Nucleus accumbens (tissue), 56 donors: ENCODE results near the gene GFOD1.

Experiments used
- DNase-seq, 56 donors: peaks; one replicate each; lab custom pipeline; 2025; lab: John Stamatoyannopoulos, UW

The GFOD1 gene

DNA sequence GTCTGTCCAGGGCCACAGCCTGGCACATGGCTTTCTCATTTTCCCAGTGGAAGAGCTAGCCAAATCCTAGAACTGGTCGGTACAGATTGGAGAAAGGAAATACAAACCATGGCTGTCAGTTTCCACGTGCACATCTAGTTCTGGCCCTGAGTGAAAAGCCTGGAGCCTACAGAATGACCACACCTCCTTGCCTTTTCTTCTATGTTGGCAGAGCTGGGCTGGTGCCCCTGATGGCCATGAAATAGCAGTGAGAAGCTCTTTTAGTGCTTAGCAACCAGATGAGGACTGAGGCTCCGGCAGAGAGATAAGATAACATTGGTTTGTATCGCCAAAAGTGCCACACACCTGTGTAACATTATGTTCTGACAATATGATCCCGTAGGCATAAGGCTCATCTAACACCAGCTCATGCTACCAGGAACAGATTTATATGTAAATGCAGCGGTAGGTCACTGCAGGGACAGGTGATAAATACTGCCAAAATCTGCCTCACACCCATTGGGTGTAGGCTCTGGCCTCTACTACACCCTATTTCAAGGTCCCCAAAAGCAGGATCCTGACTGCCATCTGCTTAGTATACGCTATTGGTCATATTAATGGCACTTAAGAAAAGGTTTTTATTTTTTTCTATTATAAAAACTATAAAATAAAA, 119.2 kb downstream of the GFOD1 start:
- no peak for DNase-seq

DNA sequence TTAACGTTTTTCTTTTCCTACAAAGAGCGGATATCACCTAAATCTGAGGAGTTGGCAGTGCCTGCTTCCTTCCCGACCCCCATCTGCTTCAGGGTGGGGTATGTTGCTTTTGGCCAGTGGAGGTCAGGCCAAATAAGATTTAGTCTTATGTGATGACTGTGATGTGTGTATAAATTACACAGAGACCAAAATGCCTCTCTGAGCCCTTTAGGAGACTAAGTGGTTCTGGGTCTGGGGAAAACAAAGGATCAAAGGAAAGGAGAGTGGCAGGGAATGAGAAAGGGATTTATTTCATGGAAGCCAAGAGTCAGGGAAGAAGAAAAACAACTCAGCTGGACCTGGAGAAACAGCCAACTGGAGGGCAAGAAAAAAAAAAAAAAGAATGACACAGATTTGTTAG, 120.0 kb downstream of the GFOD1 start:
- DNase-seq: no peak

DNA sequence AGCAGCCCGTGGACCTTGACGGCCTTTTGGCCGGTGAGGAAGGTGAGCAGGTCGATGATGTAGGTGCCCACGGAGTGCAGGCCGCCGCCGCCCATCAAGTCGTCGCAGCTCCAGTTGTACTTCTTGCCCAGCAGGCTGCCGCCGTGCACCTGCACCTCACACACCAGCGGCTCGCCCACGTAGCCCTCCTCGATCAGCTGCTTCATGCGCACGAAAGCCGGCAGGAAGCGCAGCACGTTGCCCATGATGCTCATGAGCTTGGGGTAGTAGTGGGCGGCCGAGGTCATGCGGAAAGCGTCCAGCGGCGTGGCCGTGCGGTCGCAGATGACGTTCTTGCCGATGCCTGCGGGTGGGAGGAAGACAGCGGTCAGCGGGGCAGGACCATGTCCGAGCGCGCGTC, 122.1 kb downstream of the GFOD1 start:
- no peak for DNase-seq

DNA sequence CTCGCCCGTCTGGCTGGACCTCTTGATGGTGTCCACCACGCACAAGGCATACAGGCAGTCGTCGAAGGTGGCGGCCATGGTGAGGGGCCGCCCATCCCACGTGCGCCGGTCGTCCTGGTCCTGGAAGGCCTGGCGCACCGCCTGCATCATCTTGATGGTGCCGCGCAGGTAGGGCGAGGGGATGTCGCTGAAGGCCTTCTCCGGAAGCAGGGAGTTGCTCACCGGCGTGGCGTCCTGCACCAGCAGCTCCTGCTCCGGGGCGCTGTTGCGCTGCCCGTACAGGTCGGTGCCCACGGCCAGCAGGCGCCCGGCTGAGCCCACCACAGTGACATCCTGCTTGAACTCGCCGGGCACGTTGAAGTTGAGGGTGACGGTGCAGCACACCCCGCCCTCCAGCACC, 122.6 kb downstream of the GFOD1 start:
- DNase-seq: no peak

DNA sequence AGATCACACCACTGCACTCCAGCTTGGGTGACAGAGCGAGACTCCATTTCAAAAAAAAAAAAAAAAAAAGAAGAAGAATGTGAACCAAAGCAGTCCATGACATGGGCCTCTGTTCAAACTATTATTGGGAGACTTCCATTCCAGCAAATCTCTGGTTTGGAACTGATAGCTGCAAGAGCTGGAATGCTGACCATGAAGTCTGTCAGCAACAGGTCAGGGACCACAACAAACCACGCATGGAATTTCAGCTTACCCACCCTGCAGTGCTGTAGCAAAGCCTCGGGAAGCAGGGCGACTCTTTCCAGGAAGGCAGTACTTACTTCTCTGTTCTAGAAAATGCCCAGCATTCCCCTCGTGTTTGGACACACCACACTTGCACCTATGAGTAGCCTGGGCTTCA, 125.0 kb downstream of the GFOD1 start:
- no peak for DNase-seq

DNA sequence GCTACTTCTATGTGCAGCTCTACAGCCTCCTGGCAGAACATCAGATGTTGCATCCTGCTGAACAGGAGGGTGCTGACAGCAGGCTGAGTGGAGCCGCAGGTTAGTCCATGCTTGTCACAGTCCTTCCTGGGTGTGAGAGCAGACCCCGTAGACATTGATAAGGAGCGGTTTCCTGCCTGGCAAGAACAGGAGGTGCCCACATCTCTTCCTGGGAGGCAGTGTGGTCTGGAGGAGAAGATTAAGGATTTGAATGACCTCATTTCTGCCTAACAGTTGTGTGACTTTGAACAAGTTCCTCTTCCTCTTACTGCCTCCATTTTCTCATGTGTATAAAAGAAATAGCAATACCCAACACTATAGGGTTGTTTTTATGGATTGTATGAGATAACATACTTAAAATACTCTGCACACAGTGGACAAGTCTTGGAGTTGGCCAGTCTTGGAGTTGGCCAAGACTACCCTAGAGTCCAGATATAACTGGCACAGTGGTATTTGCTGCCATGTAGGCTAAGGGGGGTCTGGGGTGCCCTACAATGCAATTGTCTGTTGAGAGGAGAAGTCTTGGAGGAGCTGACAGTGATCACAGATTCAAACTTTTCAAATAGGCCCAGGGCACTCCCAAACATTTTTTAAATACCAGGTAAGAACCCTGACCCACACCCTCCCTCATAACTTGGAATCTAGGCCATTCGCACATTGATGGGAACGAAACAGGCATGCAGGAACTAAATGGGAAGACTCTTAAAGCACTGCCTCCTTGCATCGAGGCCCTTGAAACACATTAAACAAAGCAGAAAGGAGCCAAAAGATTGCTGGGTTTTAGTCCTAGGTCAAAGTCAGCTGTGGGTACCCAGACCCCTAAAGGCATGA, 126.5 kb downstream of the GFOD1 start:
- no peak for DNase-seq

DNA sequence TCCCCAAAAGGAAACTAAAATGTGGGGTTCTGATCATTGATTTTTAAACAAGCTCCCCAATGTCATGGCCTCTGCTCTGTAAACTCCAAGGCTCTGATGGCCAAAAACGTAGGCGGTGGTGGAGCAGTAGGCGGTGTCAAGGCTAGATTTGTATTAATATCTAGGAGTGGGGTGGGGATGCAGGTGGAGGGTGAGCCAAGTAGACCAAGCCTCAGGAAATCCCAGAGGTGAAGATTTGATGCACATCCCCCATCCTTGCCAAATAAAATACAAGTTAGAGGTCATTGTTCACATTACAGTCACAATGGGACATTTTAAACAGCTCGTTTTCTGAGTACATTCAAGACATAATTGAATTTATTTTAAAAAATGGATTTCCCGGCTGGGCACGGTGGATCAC, 128.1 kb downstream of the GFOD1 start:
- no peak for DNase-seq

DNA sequence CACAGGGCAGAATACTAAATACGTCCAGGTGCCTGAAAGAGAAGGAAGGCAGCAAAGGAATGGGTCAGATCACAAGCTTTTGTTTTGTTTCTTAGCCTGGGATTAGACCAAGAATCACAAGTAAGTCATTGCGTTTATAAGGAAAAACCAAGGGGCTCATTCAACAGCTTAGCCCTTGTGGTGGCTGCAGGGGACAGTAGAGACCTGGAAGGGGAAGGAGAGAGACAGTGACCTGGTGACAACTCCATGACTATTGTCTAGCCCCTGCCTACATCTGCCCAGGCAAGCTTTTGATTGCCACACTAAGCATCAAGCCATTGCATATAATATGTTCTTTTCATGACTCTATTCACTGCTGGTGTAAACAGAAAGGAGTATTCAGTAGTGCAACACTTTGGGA, 128.9 kb downstream of the GFOD1 start:
- DNase-seq: no peak

DNA sequence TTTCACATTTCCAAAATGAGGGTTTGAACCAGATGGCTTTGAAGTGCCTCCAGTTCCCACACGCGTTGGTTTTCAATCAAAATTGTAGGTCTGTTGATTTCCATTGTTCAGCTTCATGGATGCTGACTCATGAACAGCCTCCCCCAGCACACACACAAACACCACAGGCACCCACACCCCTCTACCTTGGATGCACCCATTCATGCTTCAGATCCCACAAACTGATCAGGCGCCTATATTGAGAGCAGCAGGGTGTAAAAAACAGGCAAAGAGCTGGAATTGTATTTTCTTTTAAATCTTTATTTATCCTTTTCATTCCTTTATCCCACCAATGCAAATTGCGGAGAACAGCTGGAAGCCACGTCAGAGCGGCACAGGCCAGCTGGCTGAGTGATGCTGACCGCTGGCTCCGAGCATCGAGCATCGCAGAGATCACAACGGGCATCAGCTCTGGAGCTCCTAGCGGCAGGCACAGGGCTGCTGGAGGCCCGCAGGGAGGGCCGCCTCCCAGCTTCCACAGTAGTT, 129.8 kb downstream of the GFOD1 start:
- DNase-seq: peak in 48 of 56 donors; percentile 7 to 85 (median 54)

DNA sequence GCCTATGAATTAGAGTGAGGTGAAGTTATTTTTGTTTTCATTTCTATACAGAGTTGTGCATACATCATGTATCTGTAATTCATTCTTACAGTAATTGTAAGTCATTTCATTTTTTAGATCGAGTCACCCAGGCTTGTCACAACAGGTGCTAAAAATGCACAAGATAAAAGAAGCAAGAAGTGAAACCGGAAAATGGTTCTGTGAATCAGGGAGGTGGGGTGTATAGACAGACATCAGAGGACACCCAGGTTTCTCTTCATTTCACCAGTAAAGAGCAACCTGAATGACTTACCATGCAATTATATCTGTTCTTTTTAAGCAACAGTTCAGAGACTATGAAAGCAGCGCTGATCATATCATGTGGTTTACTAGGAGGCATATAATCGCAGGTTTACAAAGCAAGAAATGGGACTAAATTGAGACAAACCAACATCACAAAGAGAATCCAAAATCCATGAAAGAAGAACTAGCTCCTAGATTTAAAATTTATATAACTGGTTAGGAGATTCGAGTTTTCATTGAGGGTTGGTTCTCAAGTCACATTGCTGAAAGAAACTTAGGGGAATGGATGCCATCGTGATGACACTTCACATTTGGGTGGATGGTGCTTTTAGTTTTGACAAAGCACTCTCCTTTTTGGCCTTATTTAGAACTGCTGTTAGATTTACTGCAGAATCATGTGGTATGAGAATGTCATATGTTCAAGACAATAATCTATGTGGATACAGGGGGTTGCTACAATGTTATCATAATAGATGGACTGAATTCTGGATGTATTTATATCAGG, 131.2 kb downstream of the GFOD1 start:
- no peak for DNase-seq

DNA sequence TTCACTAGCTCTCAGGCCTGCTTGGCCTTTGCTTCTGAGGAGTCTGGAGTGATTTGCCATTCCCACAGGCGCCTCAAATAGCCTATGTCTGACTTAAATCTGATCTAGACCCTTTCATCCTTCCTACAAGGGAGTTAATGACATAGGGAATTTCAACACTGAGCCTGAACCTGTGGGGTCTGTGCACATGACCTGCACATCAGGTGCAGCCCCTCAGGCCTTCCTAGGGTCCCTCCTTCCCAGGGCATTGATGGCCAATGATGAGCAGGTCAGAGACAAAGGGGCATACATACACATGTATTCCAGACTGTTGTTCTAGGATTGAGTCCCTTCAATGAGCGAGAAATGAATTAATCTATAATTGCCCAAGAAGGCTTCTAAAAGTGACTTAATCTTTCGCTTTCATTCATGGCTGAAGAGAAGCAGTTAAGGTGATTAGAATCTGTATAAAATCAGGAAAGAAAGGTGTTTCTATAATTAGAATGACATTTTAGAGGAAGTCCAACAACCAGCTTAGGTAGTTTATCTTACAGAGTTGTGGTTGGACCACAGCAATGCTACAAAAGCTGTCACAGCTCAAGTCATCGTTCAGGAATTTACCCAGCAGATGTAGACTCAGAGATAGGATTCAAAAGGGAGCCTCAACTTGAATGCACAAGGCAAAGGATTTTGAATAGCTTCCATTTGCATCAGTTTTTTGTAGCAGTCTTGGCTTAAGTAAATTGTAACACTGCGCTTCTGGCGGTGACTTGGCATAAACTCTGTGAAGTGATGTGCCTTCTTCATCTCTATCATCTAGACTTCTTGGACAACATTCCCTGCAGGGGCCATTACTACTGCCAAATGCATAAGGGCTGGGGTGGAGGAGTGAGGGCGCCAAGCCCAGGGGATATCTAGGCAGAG, 132.1 kb downstream of the GFOD1 start:
- DNase-seq: no peak

DNA sequence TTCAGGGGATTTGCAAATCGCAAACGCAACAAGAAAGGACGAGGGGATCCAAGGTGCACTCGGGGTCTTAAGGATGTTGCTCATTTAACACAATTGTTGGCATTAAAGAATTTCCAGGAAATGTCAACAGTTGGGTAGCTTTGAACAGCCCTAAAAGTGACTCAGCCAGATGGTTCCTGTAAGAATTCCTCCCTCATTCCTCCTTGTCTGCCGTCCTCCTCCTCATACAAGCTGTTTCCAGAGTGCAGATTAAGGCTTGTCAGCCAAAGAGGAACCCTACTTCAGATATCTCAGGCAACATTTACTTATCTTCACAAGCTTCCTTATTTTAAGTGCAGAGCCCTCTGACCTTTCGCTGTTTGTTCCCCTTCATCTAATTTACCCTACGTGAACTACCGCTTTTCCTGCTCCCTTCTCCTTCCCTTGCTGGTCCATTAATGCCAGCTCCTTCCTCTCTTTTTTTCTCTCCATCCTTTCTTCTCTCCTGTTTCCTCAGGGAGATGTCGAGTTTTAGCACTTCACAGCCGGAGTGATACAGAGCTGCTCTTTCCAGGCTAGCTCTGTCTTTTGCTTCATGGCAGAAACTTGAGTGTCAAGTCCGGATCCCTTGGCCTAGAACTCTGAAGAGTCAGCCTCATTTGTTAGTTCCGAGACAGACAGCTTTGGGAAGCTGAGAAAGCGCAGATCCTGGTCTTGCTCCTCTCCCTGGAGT, 132.9 kb downstream of the GFOD1 start:
- DNase-seq: peak in 3 of 56 donors; percentile 12 to 14 (median 12)

DNA sequence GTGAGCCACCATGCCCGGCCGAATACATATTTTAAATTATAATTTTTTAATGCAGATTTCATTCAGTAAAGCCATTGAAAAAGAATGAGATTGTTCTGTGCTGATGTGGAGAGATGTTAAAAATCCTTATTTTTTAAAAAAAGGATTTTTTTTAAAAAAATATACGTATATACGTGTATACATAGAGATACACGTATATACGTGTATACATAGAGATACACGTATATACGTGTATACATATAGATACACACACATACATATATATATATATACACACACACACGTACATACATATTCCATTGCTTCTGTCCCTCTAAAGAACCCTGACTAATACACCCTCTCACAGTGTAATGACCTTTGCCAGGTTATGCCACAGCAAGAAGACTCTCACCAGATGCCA, 135.2 kb downstream of the GFOD1 start:
- DNase-seq: no peak

DNA sequence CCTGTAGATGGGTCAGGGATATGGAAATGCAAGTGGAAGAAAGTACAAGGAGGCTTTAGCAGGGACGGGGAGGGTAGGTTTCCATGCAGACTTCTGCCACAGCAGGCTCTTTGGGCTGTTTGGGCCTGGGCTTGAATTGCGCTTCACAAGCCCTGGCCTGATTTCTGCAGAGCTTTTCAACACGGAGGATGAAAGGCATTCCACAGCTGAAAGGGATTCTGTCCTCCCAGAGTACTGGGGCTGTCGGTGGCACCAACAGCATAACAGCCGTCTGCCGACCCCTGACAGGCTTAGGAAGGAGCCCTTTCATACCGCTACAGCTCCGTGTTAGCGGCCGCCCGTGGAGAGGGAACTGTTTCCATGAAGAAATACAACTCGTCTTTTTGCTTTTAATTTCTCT, 136.1 kb downstream of the GFOD1 start:
- DNase-seq: peak in 27 of 56 donors; percentile 8 to 52 (median 25)

DNA sequence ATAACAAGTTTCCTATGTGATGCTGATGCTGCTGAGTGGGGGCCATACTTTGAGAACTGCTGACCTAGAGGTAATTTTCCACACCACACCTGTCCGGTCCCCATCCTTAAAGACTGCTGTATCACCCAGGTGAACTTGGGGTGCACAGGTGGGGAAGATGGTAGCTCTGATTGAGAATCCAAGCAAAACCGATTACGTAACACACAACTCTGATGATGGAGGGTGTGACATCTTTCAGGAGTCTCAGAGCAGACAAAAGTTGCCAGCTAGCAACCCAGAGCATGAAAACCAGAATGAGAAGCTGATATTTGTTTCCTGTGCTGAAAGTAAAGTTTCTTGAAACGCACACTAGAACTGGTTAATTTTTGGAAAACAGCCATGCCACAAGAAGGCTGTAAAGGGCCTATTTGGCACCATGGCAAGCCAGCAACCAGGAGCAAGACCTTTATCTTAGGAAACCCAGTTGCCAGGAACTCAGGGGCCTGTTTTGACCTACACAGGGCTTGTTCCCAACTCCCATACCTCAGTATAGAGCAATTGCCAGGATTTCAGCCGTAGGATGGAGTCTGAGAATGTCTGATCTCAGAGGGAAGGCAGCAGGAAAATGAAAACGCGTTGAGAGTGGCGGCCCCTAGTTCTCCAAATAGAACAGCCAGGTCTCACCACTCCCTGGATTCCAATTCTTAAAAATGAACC, 137.4 kb downstream of the GFOD1 start:
- no peak for DNase-seq

DNA sequence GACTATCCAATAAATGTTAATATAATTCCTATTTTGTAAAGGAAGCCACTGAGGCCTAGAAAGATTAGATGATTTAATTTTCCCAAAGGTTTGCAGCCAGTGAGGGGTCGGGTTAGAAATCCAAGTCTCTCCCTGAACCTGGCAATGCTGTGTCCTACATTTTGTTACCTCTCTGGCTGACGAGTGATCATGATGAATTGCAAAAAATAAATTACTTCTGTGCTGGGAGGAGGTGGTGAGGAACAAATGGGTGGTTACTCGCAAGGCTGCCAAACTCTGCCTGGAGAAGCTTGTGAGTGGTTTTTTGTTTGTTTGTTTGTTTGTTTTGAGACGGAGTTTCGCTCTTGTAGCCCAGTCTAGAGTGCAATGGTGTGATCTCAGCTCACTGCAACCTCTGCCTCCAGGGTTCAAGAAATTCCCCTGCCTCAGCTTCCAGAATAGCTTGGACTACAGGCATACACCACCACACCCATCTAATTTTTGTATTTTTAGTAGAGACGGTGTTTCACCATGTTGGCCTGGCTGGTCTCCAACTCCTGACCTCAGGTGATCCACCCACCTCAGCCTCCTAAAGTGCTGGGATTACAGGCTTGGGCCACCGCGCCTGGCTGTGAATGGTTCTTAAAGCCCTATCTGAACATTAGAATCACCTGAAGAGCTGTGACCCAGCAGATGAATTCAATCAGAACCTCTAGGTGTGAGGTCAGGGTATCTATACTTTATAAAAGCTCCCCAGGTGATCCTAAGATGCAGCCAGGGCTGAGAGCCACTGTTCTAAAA, 138.9 kb downstream of the GFOD1 start:
- no peak for DNase-seq

DNA sequence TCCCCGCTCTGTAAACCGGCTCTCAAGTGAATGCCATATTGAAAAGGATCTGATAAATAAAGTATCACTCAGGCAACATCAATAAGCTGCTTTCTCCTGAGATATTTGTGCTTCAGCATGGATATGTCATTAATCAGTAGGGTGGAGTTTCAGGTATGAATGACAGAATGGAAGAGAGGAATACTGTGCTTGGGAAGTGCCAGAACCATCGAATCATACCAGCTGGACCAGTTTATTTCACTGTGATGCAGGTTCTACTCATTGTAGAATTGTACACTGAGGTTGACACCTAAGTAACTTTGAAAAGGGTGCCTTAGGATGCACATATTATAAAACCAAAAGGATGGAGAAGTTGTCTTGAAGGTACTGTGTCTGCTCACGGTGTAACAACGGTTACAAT, 141.2 kb downstream of the GFOD1 start:
- DNase-seq: no peak
